PC-9 (cell line): Measurements from ENCODE around the gene STX8. TPM values are rescaled to one million over a fixed set of nuclear protein-coding genes. Genes with fewer than 3 reads are reported as not detected.

ENCODE experiments used
- BruUV-seq: library from RNA; stranded (reverse); fragments of 400-500 nt; replicated peaks from 2 replicates; lab custom pipeline; 2021; lab: Mats Ljungman, UMichigan
- CTCF ChIA-PET: fragments of 300-600 bp; sonication (Branson Sonifier 250); formaldehyde crosslinking; loops from one replicate; lab custom pipeline; 2022; ENCODE audit warnings: antibody characterized with exemption; lab: Charles Lee
- POLR2A ChIA-PET: fragments of 300-600 bp; sonication (Branson Sonifier 250); formaldehyde crosslinking; loops from one replicate; lab custom pipeline; 2022; ENCODE audit warnings: antibody characterized with exemption; ENCODE audit not compliant: unreplicated experiment; lab: Charles Lee
- DNase-seq, 2 experiments: peaks; one replicate each; pipeline versions ENCODE4 v3.0.0 to v3.0.0-alpha.2; 2015 to 2022; ENCODE audit warnings: mixed read lengths in 1 of 2
- H2AFZ ChIP-seq: fragments of 200-600 bp; sonication (generic); 2 replicates; pipeline ENCODE4 v1.8.1; 2017; ENCODE audit warnings: antibody characterized with exemption
- H3F3A ChIP-seq: fragments of 200-600 bp; sonication (generic); 2 replicates; pipeline ENCODE4 v1.8.1; 2017; ENCODE audit warnings: antibody characterized with exemption, mild to moderate bottlenecking, low read depth; ENCODE audit not compliant: insufficient read depth
- H3K27ac ChIP-seq: fragments of 200-600 bp; sonication (generic); 2 replicates; pipeline ENCODE4 v1.6.1; 2016; ENCODE audit warnings: mixed run types
- H3K27me3 ChIP-seq: fragments of 200-600 bp; sonication (generic); 2 replicates; pipeline ENCODE4 v1.6.1; 2016; ENCODE audit warnings: low read depth, mixed run types; ENCODE audit not compliant: insufficient read depth
- H3K36me3 ChIP-seq: fragments of 200-600 bp; sonication (generic); 2 replicates; pipeline ENCODE4 v1.6.1; 2016; ENCODE audit warnings: low read depth, mixed run types
- H3K4me1 ChIP-seq: fragments of 200-600 bp; sonication (generic); replicated peaks from 2 replicates; pipeline ENCODE4 v1.6.1; 2016; ENCODE audit warnings: mixed run types; ENCODE audit not compliant: insufficient read depth
- H3K4me2 ChIP-seq: fragments of 200-600 bp; sonication (generic); 2 replicates; pipeline ENCODE4 v1.6.1; 2017; ENCODE audit warnings: mixed run types
- H3K4me3 ChIP-seq: fragments of 200-600 bp; sonication (generic); 2 replicates; pipeline ENCODE4 v1.6.1; 2016; ENCODE audit warnings: mixed run types
- H3K79me2 ChIP-seq: fragments of 200-600 bp; sonication (generic); 2 replicates; pipeline ENCODE4 v1.6.1; 2017; ENCODE audit warnings: low read depth, mixed run types
- H3K9me2 ChIP-seq: fragments of 200-600 bp; sonication (generic); 2 replicates; pipeline ENCODE4 v1.8.1; 2017; ENCODE audit warnings: mild to moderate bottlenecking; ENCODE audit not compliant: insufficient read depth
- H3K9me3 ChIP-seq: fragments of 200-600 bp; sonication (generic); 2 replicates; pipeline ENCODE4 v1.8.1; 2016; ENCODE audit warnings: low read depth; ENCODE audit not compliant: insufficient read depth
- H4K20me1 ChIP-seq: fragments of 200-600 bp; sonication (generic); 2 replicates; pipeline ENCODE4 v1.8.1; 2017; ENCODE audit not compliant: insufficient read depth
- EZH2 ChIP-seq: fragments of 200-600 bp; sonication (generic); IDR thresholded peaks from 2 replicates; pipeline ENCODE4 v1.8.0; 2017; ENCODE audit warnings: antibody characterized with exemption, low read depth
- intact Hi-C: fragments of 100-400 bp; cut with micrococcal nuclease; formaldehyde crosslinking; loops from one replicate; pipeline ENCODE4 v1.10.0; 2022; ENCODE audit not compliant: unreplicated experiment
- total RNA-seq: library from RNA; stranded (reverse); gene quantifications from 2 replicates; pipeline ENCODE4 v1.2.3, GENCODE V29; 2021
- TF ChIP-seq, protein P1 (sequence below): fragments of 200-600 bp; sonication (generic); conservative IDR thresholded peaks from 2 replicates; pipeline ENCODE4 v1.6.1; 2017; ENCODE audit warnings: mixed run types, antibody characterized with exemption, mild to moderate bottlenecking, moderate library complexity

Gene STX8
- total RNA-seq, 1 experiment from 2014 or later: 60.6 TPM

DNA sequence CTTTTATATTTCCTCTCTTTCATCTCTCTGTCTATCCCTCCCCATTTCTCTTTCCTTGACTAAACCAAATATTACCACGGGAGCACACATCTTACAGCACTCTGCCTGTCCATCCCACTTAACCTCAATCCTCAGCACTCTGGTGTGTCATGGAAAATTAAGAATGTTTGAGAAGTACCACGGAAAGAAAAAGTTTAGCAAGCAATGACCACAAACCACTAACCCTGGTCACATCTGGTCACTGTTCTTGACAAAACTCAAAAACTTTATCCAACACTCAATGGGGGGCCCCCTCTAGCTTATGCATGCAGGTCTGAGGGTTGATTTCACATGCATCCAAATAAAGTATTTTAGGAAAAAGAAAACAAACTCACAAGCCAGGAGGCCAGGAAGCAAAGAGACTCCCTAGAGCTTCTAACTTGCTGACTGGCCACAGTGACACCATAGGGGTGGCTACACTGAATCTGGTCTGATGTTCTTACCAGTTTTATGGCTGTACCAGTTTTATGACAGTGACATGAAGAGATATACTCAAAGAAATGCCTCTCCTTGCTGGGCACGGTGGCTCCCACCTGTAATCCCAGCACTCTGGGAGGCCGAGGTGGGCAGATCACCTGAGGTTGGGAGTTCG, 229.2 kb downstream of the STX8 start:
- no peaks in the 10 kb centered on the region for H3K79me2 ChIP-seq
- BruUV-seq: no TSS peak
- no peaks in the 10 kb centered on the region for H3K4me1 ChIP-seq
- H3K4me2 ChIP-seq: no peak overlapping the region
- POLR2A ChIA-PET: no interaction called here
- no peak overlapping the region for H3K4me3 ChIP-seq
- TF ChIP-seq EZH2: no peak
- TF ChIP-seq, protein P1, sequence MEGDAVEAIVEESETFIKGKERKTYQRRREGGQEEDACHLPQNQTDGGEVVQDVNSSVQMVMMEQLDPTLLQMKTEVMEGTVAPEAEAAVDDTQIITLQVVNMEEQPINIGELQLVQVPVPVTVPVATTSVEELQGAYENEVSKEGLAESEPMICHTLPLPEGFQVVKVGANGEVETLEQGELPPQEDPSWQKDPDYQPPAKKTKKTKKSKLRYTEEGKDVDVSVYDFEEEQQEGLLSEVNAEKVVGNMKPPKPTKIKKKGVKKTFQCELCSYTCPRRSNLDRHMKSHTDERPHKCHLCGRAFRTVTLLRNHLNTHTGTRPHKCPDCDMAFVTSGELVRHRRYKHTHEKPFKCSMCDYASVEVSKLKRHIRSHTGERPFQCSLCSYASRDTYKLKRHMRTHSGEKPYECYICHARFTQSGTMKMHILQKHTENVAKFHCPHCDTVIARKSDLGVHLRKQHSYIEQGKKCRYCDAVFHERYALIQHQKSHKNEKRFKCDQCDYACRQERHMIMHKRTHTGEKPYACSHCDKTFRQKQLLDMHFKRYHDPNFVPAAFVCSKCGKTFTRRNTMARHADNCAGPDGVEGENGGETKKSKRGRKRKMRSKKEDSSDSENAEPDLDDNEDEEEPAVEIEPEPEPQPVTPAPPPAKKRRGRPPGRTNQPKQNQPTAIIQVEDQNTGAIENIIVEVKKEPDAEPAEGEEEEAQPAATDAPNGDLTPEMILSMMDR: no peak
- intact Hi-C loops: no loop called here
- H3K36me3 ChIP-seq: no peaks in the 10 kb centered on the region
- no peaks in the 10 kb centered on the region for H3F3A ChIP-seq
- DNase-seq: no peak
- H3K27ac ChIP-seq: no peak overlapping the region
- H2AFZ ChIP-seq: no peak overlapping the region
- H3K9me3 ChIP-seq: no peaks in the 10 kb centered on the region
- no peaks in the 10 kb centered on the region for H4K20me1 ChIP-seq
- no peaks in the 10 kb centered on the region for H3K9me2 ChIP-seq
- H3K27me3 ChIP-seq: no peaks in the 10 kb centered on the region
- CTCF ChIA-PET: interaction anchor here (0.7 kb wide), 1 partner anchor 151 kb away, joined by 4 read pairs; no protein-coding TSS in a partner anchor

DNA sequence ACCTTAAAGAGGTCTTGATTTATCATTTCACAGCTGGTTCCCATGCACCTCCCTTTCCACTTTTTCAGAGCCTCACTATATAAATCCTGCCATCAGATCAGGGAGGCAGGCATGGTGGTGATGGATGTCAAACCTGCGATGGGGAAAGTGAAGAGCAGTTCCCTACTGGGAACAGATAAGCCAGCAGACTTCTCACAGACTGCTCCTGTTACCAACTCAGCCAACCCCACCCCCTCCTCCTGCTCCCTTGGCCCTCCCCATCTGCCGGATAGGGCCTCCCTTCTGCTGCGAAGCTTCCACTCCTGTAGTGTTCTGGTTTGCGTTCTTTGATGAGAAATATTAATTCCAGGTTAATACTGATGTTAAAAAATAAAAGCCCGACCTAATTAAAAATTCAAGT, 232.1 kb downstream of the STX8 start:
- no peak for DNase-seq
- Histone ChIP-seq H4K20me1 (no peaks in the 10 kb centered on the region), H3K36me3 (no peaks in the 10 kb centered on the region), H3K79me2 (no peaks in the 10 kb centered on the region), H3K4me2 (no peak overlapping the region), H3K9me3 (no peaks in the 10 kb centered on the region), H2AFZ (no peak overlapping the region), H3K4me1 (no peaks in the 10 kb centered on the region), H3K27ac (no peak overlapping the region), H3F3A (no peaks in the 10 kb centered on the region), H3K4me3 (no peak overlapping the region), H3K9me2 (no peaks in the 10 kb centered on the region), H3K27me3 (no peaks in the 10 kb centered on the region)
- TF ChIP-seq, protein P1: no peak
- TF ChIP-seq EZH2: no peak
- intact Hi-C loops: no loop called here
- ChIA-PET POLR2A (no interaction called here), CTCF (interaction anchor here (0.6 kb wide), 1 partner anchor 353 kb away, joined by 7 read pairs; no protein-coding TSS in a partner anchor)
- BruUV-seq: no TSS peak

DNA sequence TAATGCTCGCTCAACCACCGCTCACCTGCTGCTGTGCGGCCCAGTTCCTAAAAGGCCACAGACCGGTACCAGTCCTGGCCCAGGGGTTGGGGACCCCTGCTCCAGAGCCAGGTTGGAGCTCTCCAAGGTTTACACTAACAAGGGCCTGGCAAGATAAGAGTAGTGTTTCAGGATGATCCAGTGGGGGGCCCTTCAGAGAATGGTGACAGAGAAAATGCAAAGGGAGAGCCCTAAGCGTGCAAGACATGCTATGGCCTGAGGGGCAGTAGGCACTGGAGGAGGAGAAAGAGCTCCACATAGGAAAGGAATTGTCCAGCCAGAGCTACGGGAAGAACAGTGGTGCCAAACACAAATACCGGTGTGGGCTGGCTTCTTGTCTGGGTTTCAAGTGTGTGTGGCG, 233.4 kb downstream of the STX8 start:
- Histone ChIP-seq H3K4me2 (no peak overlapping the region), H3F3A (no peaks in the 10 kb centered on the region), H3K36me3 (no peaks in the 10 kb centered on the region), H3K27ac (no peak overlapping the region), H2AFZ (no peak overlapping the region), H3K4me1 (no peaks in the 10 kb centered on the region), H3K9me3 (no peaks in the 10 kb centered on the region), H3K27me3 (no peaks in the 10 kb centered on the region), H4K20me1 (no peaks in the 10 kb centered on the region), H3K79me2 (no peaks in the 10 kb centered on the region), H3K4me3 (no peak overlapping the region), H3K9me2 (no peaks in the 10 kb centered on the region)
- TF ChIP-seq EZH2: no peak
- TF ChIP-seq, protein P1: no peak
- no TSS peak for BruUV-seq
- CTCF ChIA-PET: no interaction called here
- POLR2A ChIA-PET: no interaction called here
- DNase-seq: no peak
- intact Hi-C loops: no loop called here
